Gastroesophageal sphincter (tissue), 4 donors: ENCODE measurements around the gene CCDC185. TPM values are rescaled to one million over a fixed set of nuclear protein-coding genes. Genes with fewer than 3 reads are reported as not detected.
A peak's percentile ranks its signal among the peaks of the same experiment; 100 is the strongest.
"Not testable (repeated sequence)": the region's sequence is repeated elsewhere in the genome, so short reads cannot be mapped to it uniquely, and the experiment has no call there.

Experiments used
- ATAC-seq: fragments of 150-250 bp; one replicate; pipeline ENCODE4 v1.9.1; 2016; ENCODE audit warnings: mild to moderate bottlenecking, moderate library complexity
- H3K27ac ChIP-seq, 4 donors: fragments of 200-600 bp; sonication (generic) in 3 of 4; 1 replicate in 3 of 4; 2 replicates in 1 of 4; pipeline ENCODE4 v1.5.1; 2016 to 2019
- H3K27me3 ChIP-seq: fragments of 200-600 bp; sonication (generic); one replicate; pipeline ENCODE4 v1.5.1; 2019
- H3K36me3 ChIP-seq, 2 donors: fragments of 200-600 bp; sonication (generic); one replicate each; pipeline ENCODE4 v1.5.1; 2019; ENCODE audit warnings: control low read depth in 1 of 2
- H3K4me1 ChIP-seq, 3 donors: fragments of 200-600 bp; sonication (generic); 1 replicate in 2 of 3; 2 replicates in 1 of 3; pipeline ENCODE4 v1.5.1; 2016 to 2019; ENCODE audit warnings: control low read depth in 2 of 3
- H3K4me3 ChIP-seq, 2 donors: fragments of 200-600 bp; sonication (generic); one replicate each; pipeline ENCODE4 v1.5.1; 2019; ENCODE audit warnings: mild to moderate bottlenecking in 1 of 2, moderate library complexity in 1 of 2
- H3K9me3 ChIP-seq, 3 donors: fragments of 200-600 bp; sonication (generic); one replicate each; pipeline ENCODE4 v1.5.1; 2017 to 2019; ENCODE audit warnings: control low read depth in 2 of 3
- EP300 ChIP-seq: sonication (generic); formaldehyde crosslinking; IDR thresholded peaks from one replicate; pipeline ENCODE4 v1.6.1; 2017; ENCODE audit warnings: antibody characterized with exemption, mild to moderate bottlenecking
- POLR2A ChIP-seq, 2 donors: fragments of 450-650 bp; IDR thresholded peaks; one replicate each; pipeline ENCODE4 v1.6.1; 2017; ENCODE audit warnings: antibody characterized with exemption in 2 of 2, mild to moderate bottlenecking in 2 of 2, moderate library complexity in 1 of 2
- POLR2AphosphoS5 ChIP-seq: sonication (generic); formaldehyde crosslinking; IDR thresholded peaks from one replicate; pipeline ENCODE4 v1.6.1; 2017; ENCODE audit warnings: antibody characterized with exemption
- WGBS, 2 donors: methylation state at CpG; one replicate each; pipeline ENCODE4 v1.1.5; 2018; ENCODE audit warnings: low coverage in 1 of 2; 5-methylcytosine and 5-hydroxymethylcytosine counted together
- total RNA-seq, 4 donors: library from RNA; depleted of rRNA; stranded (reverse); fragments of >200 nt; gene quantifications; one replicate each; pipeline ENCODE4 v1.1.0, GENCODE V29; 2016
- TF ChIP-seq, protein P1 (sequence below), 4 experiments: fragments of 200-600 bp in 2 of 4; fragments of 450-650 bp in 2 of 4; sonication (generic) in 1 of 4; IDR thresholded peaks; one replicate each; pipeline ENCODE4 v1.5.1; 2017 to 2019; ENCODE audit warnings: antibody characterized with exemption in 4 of 4, mild to moderate bottlenecking in 2 of 4, moderate library complexity in 2 of 4

The CCDC185 gene
- total RNA-seq, 4 donors from 2014 or later = 0.50 TPM; not detected in 3

DNA sequence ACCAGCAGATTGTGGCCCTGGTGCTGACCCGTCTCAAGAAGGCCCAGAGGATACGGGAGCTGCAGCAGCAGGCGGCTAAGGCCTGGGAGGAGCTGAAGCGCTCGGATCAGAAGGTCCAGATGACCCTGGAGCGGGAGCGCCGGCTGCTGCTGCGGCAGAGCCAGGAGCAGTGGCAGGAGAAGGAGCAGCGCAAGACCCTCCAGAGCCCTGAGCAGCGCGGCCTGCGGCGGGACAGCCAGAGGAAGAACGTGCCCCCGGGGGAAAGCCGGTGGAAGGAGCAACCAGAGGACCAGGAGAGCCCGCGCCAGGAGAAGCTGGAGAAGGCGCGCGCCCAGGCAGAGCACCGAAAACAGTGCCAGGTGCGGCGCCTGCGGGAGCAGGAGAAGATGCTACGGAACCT lies 1.0 kb downstream of the CCDC185 start:
- H3K4me3 ChIP-seq = no peak overlapping the region
- H3K36me3 ChIP-seq = no peaks in the 10 kb centered on the region
- H3K27me3 ChIP-seq = peaks cover 19% of the 10 kb centered on the region
- peaks cover 0 to 14% (median 3%) of the 10 kb centered on the region in 3 donors for H3K4me1 ChIP-seq
- no peak for TF ChIP-seq POLR2A (IDR thresholded peaks at IDR 0.05)
- TF ChIP-seq, protein P1, sequence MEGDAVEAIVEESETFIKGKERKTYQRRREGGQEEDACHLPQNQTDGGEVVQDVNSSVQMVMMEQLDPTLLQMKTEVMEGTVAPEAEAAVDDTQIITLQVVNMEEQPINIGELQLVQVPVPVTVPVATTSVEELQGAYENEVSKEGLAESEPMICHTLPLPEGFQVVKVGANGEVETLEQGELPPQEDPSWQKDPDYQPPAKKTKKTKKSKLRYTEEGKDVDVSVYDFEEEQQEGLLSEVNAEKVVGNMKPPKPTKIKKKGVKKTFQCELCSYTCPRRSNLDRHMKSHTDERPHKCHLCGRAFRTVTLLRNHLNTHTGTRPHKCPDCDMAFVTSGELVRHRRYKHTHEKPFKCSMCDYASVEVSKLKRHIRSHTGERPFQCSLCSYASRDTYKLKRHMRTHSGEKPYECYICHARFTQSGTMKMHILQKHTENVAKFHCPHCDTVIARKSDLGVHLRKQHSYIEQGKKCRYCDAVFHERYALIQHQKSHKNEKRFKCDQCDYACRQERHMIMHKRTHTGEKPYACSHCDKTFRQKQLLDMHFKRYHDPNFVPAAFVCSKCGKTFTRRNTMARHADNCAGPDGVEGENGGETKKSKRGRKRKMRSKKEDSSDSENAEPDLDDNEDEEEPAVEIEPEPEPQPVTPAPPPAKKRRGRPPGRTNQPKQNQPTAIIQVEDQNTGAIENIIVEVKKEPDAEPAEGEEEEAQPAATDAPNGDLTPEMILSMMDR (IDR thresholded peaks at IDR 0.05) = no peak
- TF ChIP-seq POLR2AphosphoS5 = no peak
- no peak for TF ChIP-seq EP300
- no peak overlapping the region for H3K27ac ChIP-seq
- H3K9me3 ChIP-seq = peaks cover 0 to 6% (median 0%) of the 10 kb centered on the region in 3 donors
- no peak for ATAC-seq
- WGBS, 2 donors = 94 to 95% methylated on average over 3 to 11 of the region's 27 CpGs

DNA sequence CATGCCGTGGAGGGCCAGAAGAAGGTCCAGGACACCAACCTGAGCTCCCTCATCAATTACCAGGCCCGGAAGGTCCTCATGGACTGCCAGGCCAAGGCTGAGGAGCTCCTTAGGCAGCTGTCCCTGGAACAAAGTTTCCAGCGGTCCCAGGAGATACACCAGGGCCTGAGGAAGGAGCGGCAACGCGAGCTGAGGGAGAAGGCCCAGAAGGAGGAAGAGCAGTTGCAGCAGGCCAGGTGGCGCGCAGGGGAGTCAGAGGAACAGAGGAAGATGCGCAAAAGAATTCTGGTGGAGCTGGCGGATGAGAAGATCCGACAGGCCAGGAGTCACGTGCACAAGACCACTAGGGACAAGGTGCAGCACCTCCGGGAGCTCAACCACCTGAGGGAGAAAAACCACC lies 1.5 kb downstream of the CCDC185 start:
- H3K27me3 ChIP-seq = peaks cover 18% of the 10 kb centered on the region
- no peak overlapping the region for H3K4me3 ChIP-seq
- ATAC-seq = no peak
- peaks cover 0 to 14% (median 3%) of the 10 kb centered on the region in 3 donors for H3K4me1 ChIP-seq
- H3K36me3 ChIP-seq = no peaks in the 10 kb centered on the region
- peaks cover 0 to 6% (median 0%) of the 10 kb centered on the region in 3 donors for H3K9me3 ChIP-seq
- no peak for TF ChIP-seq POLR2A (IDR thresholded peaks at IDR 0.05)
- no peak for TF ChIP-seq EP300
- TF ChIP-seq POLR2AphosphoS5 = no peak
- TF ChIP-seq, protein P1 (IDR thresholded peaks at IDR 0.05) = no peak
- H3K27ac ChIP-seq = no peak overlapping the region
- WGBS, 2 donors = 94 to 100% methylated on average over 2 to 7 of the region's 13 CpGs

DNA sequence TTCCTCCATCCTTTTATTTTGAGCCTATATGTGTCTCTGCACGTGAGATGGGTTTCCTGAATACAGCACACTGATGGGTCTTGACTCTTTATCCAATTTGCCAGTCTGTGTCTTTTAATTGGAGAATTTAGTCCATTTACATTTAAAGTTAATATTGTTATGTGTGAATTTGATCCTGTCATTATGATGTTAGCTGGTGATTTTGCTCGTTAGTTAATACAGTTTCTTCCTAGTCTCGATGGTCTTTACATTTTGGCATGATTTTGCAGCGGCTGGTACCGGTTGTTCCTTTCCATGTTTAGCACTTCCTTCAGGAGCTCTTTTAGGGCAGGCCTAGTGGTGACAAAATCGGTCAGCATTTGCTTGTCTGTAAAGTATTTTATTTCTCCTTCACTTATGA lies 6.2 kb downstream of the CCDC185 start:
- not testable (repeated sequence) for H3K4me3 ChIP-seq, H3K9me3 ChIP-seq, ATAC-seq, H3K27me3 ChIP-seq, H3K27ac ChIP-seq, H3K36me3 ChIP-seq
- no CpG with 5 or more reads among the region's 6 CpGs for WGBS, 2 donors
- peaks cover 0 to 15% (median 0%) of the 10 kb centered on the region in 3 donors for H3K4me1 ChIP-seq

DNA sequence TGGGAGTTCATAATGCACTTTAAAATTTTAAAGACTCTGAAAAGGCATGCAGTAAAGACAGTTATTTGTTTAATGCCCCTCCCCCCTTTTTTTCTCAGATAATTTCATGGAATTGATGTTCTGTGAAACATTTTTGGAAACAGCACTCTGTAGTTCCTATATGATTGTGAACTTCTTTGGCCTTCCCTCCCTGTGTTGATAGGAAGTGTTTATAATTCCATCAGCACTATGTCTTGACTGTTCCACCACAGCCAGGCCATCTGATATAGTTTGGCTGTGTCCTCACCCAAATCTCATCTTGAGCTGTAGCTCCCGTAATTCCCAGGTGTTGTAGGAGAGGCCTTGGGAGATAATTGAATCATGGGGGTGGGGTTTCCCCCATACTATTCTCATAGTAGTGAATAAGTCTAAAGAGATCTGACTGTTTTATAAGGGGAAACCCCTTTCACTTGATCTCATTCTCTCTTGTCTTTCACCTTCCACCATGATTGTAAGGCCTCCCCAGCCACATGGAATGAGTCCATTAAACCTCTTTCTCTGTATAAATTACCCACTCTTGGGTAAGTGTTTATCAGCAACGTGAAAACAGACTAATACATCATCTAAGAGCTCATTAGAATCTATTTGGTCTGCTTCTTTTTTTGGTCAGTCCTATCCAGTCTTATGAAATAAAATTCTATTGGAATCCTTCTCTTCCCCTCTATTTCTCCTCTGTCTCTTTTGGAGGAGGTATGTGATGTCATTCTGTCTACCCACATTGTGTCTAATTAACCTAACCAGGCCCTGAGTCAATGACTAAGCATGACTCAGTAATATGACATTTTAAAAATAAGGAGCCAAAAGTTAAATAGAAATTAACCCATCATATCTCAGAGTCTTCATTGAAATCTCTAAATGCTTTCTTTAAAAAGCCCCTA lies 8.9 kb downstream of the CCDC185 start:
- no peak overlapping the region for H3K4me3 ChIP-seq
- H3K9me3 ChIP-seq = no peaks in the 10 kb centered on the region
- ATAC-seq = no peak
- no peak overlapping the region for H3K27ac ChIP-seq
- TF ChIP-seq, protein P1 (IDR thresholded peaks at IDR 0.05) = no peak
- TF ChIP-seq POLR2AphosphoS5 = peak; percentile 39
- H3K27me3 ChIP-seq = no peaks in the 10 kb centered on the region
- peaks cover 0 to 15% (median 0%) of the 10 kb centered on the region in 3 donors for H3K4me1 ChIP-seq
- H3K36me3 ChIP-seq = no peaks in the 10 kb centered on the region
- 34 to 46% methylated on average over 1 to 2 of the region's 2 CpGs for WGBS, 2 donors

DNA sequence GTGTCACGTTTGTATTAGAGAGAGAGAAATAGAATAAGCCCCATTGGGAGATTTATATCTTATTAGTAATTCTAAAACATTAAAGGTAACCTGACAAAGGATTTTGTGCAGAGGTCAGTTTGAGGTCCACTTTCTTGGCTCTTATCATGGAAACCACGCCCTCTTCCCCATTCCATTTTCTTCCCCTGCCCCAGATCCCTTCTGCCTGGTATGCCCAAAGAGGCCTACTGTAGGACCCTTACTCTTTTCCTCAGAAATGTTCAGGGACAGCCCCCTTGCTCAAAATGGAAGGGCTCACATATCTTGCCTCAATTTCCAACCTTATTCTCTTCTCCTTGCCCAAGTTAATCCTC lies 9.6 kb downstream of the CCDC185 start:
- no peak overlapping the region for H3K27ac ChIP-seq
- H3K9me3 ChIP-seq = no peaks in the 10 kb centered on the region
- H3K36me3 ChIP-seq = no peaks in the 10 kb centered on the region
- peaks cover 0 to 15% (median 0%) of the 10 kb centered on the region in 3 donors for H3K4me1 ChIP-seq
- no peak for TF ChIP-seq POLR2A (IDR thresholded peaks at IDR 0.05)
- TF ChIP-seq POLR2AphosphoS5 = no peak
- no peak for TF ChIP-seq EP300
- TF ChIP-seq, protein P1 (IDR thresholded peaks at IDR 0.05) = no peak
- WGBS, 2 donors = 61 to 63% methylated on average over 2 of the region's 2 CpGs
- H3K4me3 ChIP-seq = no peak overlapping the region
- H3K27me3 ChIP-seq = no peaks in the 10 kb centered on the region
- ATAC-seq = no peak
